ENCODE data around the gene PTCD2. TPM values are rescaled to one million over a fixed set of nuclear protein-coding genes. Genes with fewer than 3 reads are reported as not detected.

The PTCD2 gene
- 6.5 TPM for total RNA-seq
- long read RNA-seq, full-length matches to known transcripts, result 2 of 3 reads
- long read RNA-seq, partial matches to known transcripts, result 0 of 3 reads
- long read RNA-seq, other reads (novel, unspliced or antisense), result 1 of 3 reads

- Histone ChIP-seq H3K36me3 (peaks cover 4% of the 10 kb centered on the region), H3K27me3 (no peaks in the 10 kb centered on the region), H3K4me1 (peaks cover 15% of the 10 kb centered on the region), H3K4me3 (peak within 1 kb of the TSS; percentile 79), H3K9me3 (no peaks in the 10 kb centered on the region), H3K27ac (peak within 1 kb of the TSS; percentile 79)
- intact Hi-C loops (cut with DNase I), result no loop called here
- ATAC-seq (peak; percentile 100), DNase-seq (peak; percentile 97)
- peak; percentile 28 for TF ChIP-seq CTCF (IDR thresholded peaks at IDR 0.05)
Observed at GRCh38 chr5:72319976-72320752, at the start of gene PTCD2, which contains the start of gene MRPS27. Gene PTCD2, plus strand, starts transcription at chr5:72320373. Its CDS starts 10 bp downstream, at chr5:72320383. Gene MRPS27, minus strand, starts transcription at chr5:72320240. Its CDS starts 19 bp downstream, at chr5:72320221.

GRCh38 chr5:72271702-72272101 is 48.5 kb upstream of the PTCD2 start:
- Histone ChIP-seq H3K27me3 (no peaks in the 10 kb centered on the region), H3K27ac (no peak overlapping the region), H3K9me3 (no peaks in the 10 kb centered on the region), H3K36me3 (no peaks in the 10 kb centered on the region), H3K4me3 (no peak overlapping the region), H3K4me1 (no peaks in the 10 kb centered on the region)
- no peak for TF ChIP-seq CTCF (IDR thresholded peaks at IDR 0.05)
- no peak for ATAC-seq
- intact Hi-C loops (cut with DNase I), result no loop called here
- no peak for DNase-seq

- DNase-seq (no peak), ATAC-seq (no peak)
- Histone ChIP-seq H3K27ac (no peak overlapping the region), H3K27me3 (no peaks in the 10 kb centered on the region), H3K4me3 (no peak overlapping the region), H3K9me3 (no peaks in the 10 kb centered on the region), H3K36me3 (no peaks in the 10 kb centered on the region), H3K4me1 (no peaks in the 10 kb centered on the region)
- intact Hi-C loops (cut with DNase I), result no loop called here
- no peak for TF ChIP-seq CTCF (IDR thresholded peaks at IDR 0.05)
Observed at GRCh38 chr5:72272398-72272797, 47.8 kb upstream of the PTCD2 start.

- Histone ChIP-seq H3K27ac (no peak overlapping the region), H3K27me3 (no peaks in the 10 kb centered on the region), H3K36me3 (no peaks in the 10 kb centered on the region), H3K9me3 (no peaks in the 10 kb centered on the region), H3K4me3 (no peak overlapping the region), H3K4me1 (no peaks in the 10 kb centered on the region)
- no peak for TF ChIP-seq CTCF (IDR thresholded peaks at IDR 0.05)
- no peak for DNase-seq
- intact Hi-C loops (cut with DNase I), result no loop called here
- ATAC-seq, result no peak
Observed at GRCh38 chr5:72273547-72273946, 46.6 kb upstream of the PTCD2 start.

GRCh38 chr5:72276219-72276752 is 43.9 kb upstream of the PTCD2 start:
- Histone ChIP-seq H3K27me3 (no peaks in the 10 kb centered on the region), H3K4me1 (no peaks in the 10 kb centered on the region), H3K4me3 (no peak overlapping the region), H3K36me3 (no peaks in the 10 kb centered on the region), H3K27ac (no peak overlapping the region), H3K9me3 (no peaks in the 10 kb centered on the region)
- no peak for TF ChIP-seq CTCF (IDR thresholded peaks at IDR 0.05)
- DNase-seq (no peak), ATAC-seq (no peak)
- intact Hi-C loops (cut with DNase I), result no loop called here
